Stomach smooth muscle (tissue), 2 donors: ENCODE measurements around the gene CLEC18A.
"Not testable (repeated sequence)": the region's sequence is repeated elsewhere in the genome, so short reads cannot be mapped to it uniquely, and the experiment has no call there.

Source experiments
- H3K27ac ChIP-seq: one replicate; pipeline ENCODE4 v1.7.0; 2013; ENCODE audit warnings: mild to moderate bottlenecking, low read length, inconsistent platforms
- H3K27me3 ChIP-seq, 2 donors: one replicate each; pipeline ENCODE4 v1.7.0; 2013; ENCODE audit warnings: low read length in 2 of 2; ENCODE audit not compliant: insufficient read depth in 2 of 2, control insufficient read depth in 1 of 2
- H3K36me3 ChIP-seq, 2 donors: one replicate each; pipeline ENCODE4 v1.7.0; 2013; ENCODE audit warnings: low read length in 2 of 2; ENCODE audit not compliant: control insufficient read depth in 2 of 2, insufficient read depth in 2 of 2
- H3K4me1 ChIP-seq: one replicate; pipeline ENCODE4 v1.7.0; 2013; ENCODE audit warnings: low read length; ENCODE audit not compliant: control insufficient read depth, insufficient read depth
- H3K4me3 ChIP-seq, 2 donors: one replicate each; pipeline ENCODE4 v1.7.0; 2013; ENCODE audit warnings: low read length in 2 of 2
- H3K9ac ChIP-seq, 2 donors: one replicate each; pipeline ENCODE4 v1.7.0; 2013; ENCODE audit warnings: low read length in 2 of 2, mild to moderate bottlenecking in 1 of 2
- H3K9me3 ChIP-seq, 2 donors: one replicate each; pipeline ENCODE4 v1.7.0; 2013; ENCODE audit warnings: low read length in 2 of 2; ENCODE audit not compliant: control insufficient read depth in 2 of 2
- donor health status: healthy.
- donor health status: Pancreatic carcinoma.

CLEC18A gene

DNA sequence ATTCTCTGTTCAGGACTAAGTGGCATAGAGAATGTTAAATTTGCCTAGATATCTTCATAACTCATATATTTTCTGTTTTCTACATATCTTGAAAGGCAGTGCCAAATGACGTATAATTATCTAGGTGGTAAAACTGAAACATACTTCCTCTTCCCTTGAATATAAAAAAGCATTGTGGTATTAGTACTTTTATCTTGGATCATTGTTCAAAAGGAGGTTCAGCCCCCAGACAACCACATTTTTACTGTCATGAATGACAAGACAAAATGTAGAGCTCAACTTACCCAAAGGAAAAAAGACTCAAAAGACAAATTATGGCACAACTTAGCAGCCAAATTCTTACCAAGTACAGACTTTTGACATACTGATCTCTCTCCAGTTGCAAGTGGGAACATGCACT, 34.1 kb downstream of the CLEC18A start:
- not testable (repeated sequence) for H3K4me1 ChIP-seq, H3K27ac ChIP-seq, H3K9ac ChIP-seq, H3K27me3 ChIP-seq, H3K36me3 ChIP-seq, H3K4me3 ChIP-seq, H3K9me3 ChIP-seq

DNA sequence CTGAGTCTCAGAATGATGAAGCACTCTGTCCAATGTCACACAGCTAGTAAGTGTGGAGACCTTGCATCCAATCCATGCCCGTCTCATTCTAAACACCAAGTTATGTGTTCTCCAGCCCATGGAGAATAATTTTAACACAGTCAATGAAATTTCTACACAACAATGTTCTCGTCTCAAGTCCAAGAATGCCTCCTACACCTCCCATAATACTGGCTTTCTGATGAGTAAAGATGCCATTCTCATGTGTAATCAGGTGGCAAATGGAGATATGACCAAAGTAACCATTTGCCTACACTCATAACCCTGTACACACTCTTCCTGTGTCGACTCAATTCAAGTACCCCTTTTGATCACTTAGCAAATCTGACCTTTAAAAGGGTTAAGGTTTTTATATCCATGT, 46.8 kb downstream of the CLEC18A start:
- H3K27me3 ChIP-seq, H3K4me3 ChIP-seq, H3K36me3 ChIP-seq, H3K27ac ChIP-seq, H3K9ac ChIP-seq, H3K9me3 ChIP-seq, H3K4me1 ChIP-seq: not testable (repeated sequence)

DNA sequence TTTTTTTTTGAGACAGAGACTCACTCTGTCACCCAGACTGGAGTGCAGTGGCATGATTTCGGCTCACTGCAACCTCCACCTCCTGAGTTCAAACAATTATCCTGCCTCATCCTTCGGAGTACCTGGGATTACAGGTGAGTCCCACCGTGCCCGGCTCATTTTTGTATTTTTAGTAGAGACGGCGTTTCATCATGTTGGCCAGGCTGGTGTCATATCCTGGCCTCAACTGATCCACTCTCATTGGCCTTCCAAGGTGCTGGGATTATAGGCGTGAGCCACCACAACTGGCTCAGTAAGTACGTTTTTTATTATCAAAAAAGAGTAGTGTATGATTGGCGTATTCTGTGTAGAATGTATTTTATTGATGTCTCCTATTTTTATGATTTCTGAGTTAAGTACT, 48.7 kb downstream of the CLEC18A start:
- H3K27ac ChIP-seq, H3K9ac ChIP-seq, H3K4me1 ChIP-seq, H3K27me3 ChIP-seq, H3K36me3 ChIP-seq, H3K9me3 ChIP-seq, H3K4me3 ChIP-seq: not testable (repeated sequence)

DNA sequence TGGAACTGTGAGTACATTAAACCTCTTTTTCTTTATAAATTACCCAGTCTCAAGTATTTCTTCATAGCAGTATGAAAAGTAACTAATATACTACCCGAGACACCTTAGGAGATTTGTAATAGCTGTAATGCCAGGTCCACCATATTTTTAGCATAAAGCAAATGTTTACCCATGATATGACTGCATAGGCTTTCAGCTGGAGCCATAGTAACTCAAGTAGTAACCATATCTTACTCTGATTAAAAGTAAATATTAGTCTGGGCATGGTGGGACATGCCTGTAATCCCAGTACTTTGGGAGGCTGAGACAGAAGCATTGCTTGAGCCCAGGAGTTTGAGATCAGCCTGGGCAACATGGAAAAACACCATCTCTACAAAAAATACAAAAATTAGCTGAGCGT, 52.4 kb downstream of the CLEC18A start:
- not testable (repeated sequence) for H3K9me3 ChIP-seq, H3K4me3 ChIP-seq, H3K27me3 ChIP-seq, H3K4me1 ChIP-seq, H3K36me3 ChIP-seq, H3K27ac ChIP-seq, H3K9ac ChIP-seq

DNA sequence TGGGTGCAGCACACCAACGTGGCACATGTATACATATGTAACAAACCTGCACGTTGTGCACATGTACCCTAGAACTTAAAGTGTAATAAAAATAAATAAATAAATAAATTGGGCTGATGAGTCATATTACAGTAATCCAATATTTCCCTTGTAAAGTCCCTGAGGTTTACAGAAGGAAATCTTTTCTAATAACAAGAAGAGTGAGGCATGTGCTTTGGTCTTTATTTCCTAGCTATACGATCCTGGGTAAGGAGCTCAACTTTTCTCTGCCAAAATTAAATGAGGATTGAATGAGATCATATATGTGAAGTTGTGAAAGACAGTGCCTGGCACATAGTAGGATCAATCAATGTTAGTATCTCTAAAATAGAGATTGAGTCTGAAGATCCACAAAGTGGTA, 57.5 kb downstream of the CLEC18A start:
- not testable (repeated sequence) for H3K9ac ChIP-seq, H3K27ac ChIP-seq, H3K27me3 ChIP-seq, H3K4me1 ChIP-seq, H3K36me3 ChIP-seq, H3K9me3 ChIP-seq, H3K4me3 ChIP-seq

DNA sequence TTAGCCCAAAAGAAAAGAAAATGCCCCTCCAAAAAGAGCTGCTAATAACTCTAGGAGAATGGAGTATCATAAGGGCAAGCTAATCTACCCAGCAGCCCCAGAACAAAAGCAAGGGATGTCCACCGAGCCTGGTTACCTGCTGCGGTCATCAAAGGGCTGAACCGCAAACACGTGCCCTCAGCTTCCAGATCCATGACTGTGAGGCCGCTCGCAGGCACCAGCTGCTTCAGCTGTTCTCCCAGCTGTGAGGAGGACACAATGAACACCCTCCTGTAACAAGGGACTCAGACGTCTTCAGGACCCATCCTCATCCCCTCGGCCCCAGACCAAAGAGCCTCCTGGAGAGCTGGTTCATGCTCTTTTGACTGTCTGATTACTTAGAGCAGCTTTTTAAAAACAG, 59.5 kb downstream of the CLEC18A start:
- H3K9ac ChIP-seq, H3K27me3 ChIP-seq, H3K4me1 ChIP-seq, H3K27ac ChIP-seq, H3K9me3 ChIP-seq, H3K4me3 ChIP-seq, H3K36me3 ChIP-seq: not testable (repeated sequence)

DNA sequence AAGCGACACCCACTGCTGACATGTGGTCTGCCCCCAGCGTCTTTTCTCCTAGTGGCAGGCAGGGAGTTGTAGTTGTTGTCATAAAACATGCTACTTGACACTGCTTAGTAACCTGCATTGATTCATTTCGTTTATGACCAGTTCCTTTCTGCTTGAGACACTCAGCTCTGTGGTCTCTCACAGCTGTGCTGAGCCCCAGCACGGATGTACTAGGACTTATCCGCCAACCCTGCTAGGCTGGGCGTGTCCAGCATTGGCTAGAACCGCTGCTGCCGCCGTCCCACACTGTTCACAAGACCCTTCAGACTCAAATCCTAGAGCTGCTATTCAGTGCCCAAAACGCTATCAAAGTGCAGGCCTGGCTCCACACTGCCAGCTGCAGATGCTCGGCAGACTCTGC, 60.0 kb downstream of the CLEC18A start:
- not testable (repeated sequence) for H3K9ac ChIP-seq, H3K36me3 ChIP-seq, H3K9me3 ChIP-seq, H3K27ac ChIP-seq, H3K4me3 ChIP-seq, H3K27me3 ChIP-seq, H3K4me1 ChIP-seq

DNA sequence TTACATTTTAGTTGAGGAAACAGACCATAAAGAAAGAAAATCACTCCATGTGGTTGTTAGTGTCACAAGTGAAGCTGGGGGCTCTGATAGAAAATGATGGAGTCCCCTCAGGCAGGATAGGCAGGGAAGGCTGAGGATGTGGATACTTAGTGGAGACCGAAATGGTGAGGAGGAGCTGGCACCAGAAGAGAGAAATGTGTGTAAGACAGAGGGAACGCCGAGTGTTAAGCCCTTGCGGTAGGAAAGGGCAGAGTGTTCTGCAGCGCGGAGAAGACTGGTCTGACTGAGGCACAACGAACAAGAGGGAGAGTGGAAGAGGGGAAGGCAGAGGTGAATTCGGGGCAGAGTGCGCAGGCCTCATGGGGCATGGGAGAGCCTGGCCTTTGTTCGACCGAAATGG, 61.2 kb downstream of the CLEC18A start:
- H3K4me1 ChIP-seq, H3K27me3 ChIP-seq, H3K9me3 ChIP-seq, H3K36me3 ChIP-seq, H3K27ac ChIP-seq, H3K9ac ChIP-seq, H3K4me3 ChIP-seq: not testable (repeated sequence)

DNA sequence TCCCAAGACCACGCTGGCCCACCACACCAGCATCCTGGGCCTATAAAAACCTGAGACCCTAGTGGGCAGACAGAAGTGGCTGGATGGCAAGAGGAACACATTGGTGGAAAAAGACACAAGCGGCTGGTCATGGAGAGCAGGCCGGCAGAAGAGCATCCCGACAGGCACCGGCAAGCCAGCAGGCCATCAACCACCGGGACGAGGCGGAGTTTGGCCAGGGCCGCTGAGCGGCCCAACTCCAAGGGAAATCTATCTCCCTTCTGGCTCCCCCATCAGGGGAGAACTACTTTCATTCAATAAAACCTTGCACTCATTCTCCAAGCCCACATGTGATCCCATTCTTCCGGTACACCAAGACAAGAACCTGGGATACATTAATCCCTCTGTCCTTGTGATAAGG, 61.8 kb downstream of the CLEC18A start:
- not testable (repeated sequence) for H3K4me3 ChIP-seq, H3K9me3 ChIP-seq, H3K27me3 ChIP-seq, H3K36me3 ChIP-seq, H3K4me1 ChIP-seq, H3K27ac ChIP-seq, H3K9ac ChIP-seq
